GM23338 (cell line): Measurements from ENCODE around the gene SPANXC. TPM values are rescaled to one million over a fixed set of nuclear protein-coding genes. Genes with fewer than 3 reads are reported as not detected.

Experiments
- ATAC-seq: fragments of 200-7000 bp; cut with Tn5 transposase; 3 replicates; pipeline ENCODE4 v1.9.1; 2020
- DNase-seq: peaks from one replicate; pipeline ENCODE4 v3.0.0-alpha.2; 2015; ENCODE audit warnings: low spot score
- H2AFZ ChIP-seq: fragments of 200-600 bp; sonication (generic); 2 replicates; pipeline ENCODE4 v1.8.0; 2016; ENCODE audit warnings: antibody characterized with exemption, mild to moderate bottlenecking, moderate library complexity
- H3F3A ChIP-seq: fragments of 200-600 bp; sonication (generic); replicated peaks from 2 replicates; pipeline ENCODE4 v1.8.0; 2017; ENCODE audit warnings: antibody characterized with exemption, mixed run types, low read depth
- H3K27ac ChIP-seq: fragments of 200-600 bp; sonication (generic); 2 replicates; pipeline ENCODE4 v1.6.1; 2016; ENCODE audit warnings: low read depth
- H3K27me3 ChIP-seq: fragments of 200-600 bp; sonication (generic); 2 replicates; pipeline ENCODE4 v1.8.0; 2016; ENCODE audit warnings: mild to moderate bottlenecking, mixed run types, moderate library complexity; ENCODE audit not compliant: insufficient read depth
- H3K36me3 ChIP-seq: fragments of 200-600 bp; sonication (generic); 2 replicates; pipeline ENCODE4 v1.8.0; 2016; ENCODE audit warnings: mild to moderate bottlenecking; ENCODE audit not compliant: insufficient read depth
- H3K4me1 ChIP-seq: fragments of 200-600 bp; sonication (generic); 2 replicates; pipeline ENCODE4 v1.8.0; 2016; ENCODE audit warnings: mild to moderate bottlenecking, moderate library complexity; ENCODE audit not compliant: insufficient read depth
- H3K4me2 ChIP-seq: fragments of 200-600 bp; sonication (generic); 2 replicates; pipeline ENCODE4 v1.7.1; 2017; ENCODE audit warnings: mixed run types
- H3K4me3 ChIP-seq: fragments of 200-600 bp; sonication (generic); 2 replicates; pipeline ENCODE4 v1.6.1; 2016; ENCODE audit warnings: mixed run types
- H3K79me2 ChIP-seq: fragments of 200-600 bp; sonication (generic); replicated peaks from 2 replicates; pipeline ENCODE4 v1.8.0; 2017; ENCODE audit warnings: mild to moderate bottlenecking; ENCODE audit not compliant: insufficient read depth
- H3K9me2 ChIP-seq: fragments of 200-600 bp; sonication (generic); 2 replicates; pipeline ENCODE4 v1.8.0; 2017; ENCODE audit not compliant: insufficient read depth
- H4K20me1 ChIP-seq: fragments of 200-600 bp; sonication (generic); replicated peaks from 2 replicates; pipeline ENCODE4 v1.8.0; 2017; ENCODE audit warnings: mild to moderate bottlenecking; ENCODE audit not compliant: insufficient read depth
- H3K27ac Mint-ChIP-seq: 2 replicates; pipeline ENCODE4 v1.8.0; 2020; ENCODE audit warnings: inconsistent platforms, mild to moderate bottlenecking, moderate library complexity, mixed read lengths
- H3K27me3 Mint-ChIP-seq: 3 replicates; pipeline ENCODE4 v1.8.0; 2022; ENCODE audit warnings: low read depth, mild to moderate bottlenecking, moderate library complexity, mixed read lengths, inconsistent platforms; ENCODE audit not compliant: insufficient read depth, poor library complexity
- H3K36me3 Mint-ChIP-seq: 3 replicates; pipeline ENCODE4 v1.8.0; 2021; ENCODE audit warnings: low read depth, mild to moderate bottlenecking, inconsistent platforms, moderate library complexity, mixed read lengths
- H3K4me1 Mint-ChIP-seq: 3 replicates; pipeline ENCODE4 v1.8.0; 2020; ENCODE audit warnings: mild to moderate bottlenecking, inconsistent platforms, mixed read lengths
- H3K4me3 Mint-ChIP-seq: 3 replicates; pipeline ENCODE4 v1.8.0; 2021; ENCODE audit warnings: moderate library complexity, mild to moderate bottlenecking, inconsistent platforms, mixed read lengths
- H3K9me3 Mint-ChIP-seq: 3 replicates; pipeline ENCODE4 v1.8.0; 2020; ENCODE audit warnings: moderate library complexity, mild to moderate bottlenecking, inconsistent platforms, mixed read lengths
- CREB1 ChIP-seq: fragments of 250-450 bp; sonication (Bioruptor Pico); IDR thresholded peaks from 2 replicates; pipeline ENCODE4 v1.5.0; 2020; ENCODE audit warnings: low read depth, mild to moderate bottlenecking, moderate library complexity
- EZH2 ChIP-seq: fragments of 200-600 bp; sonication (generic); IDR thresholded peaks from one replicate; pipeline ENCODE4 v1.8.0; 2017; ENCODE audit warnings: antibody characterized with exemption, mild to moderate bottlenecking, low read depth; ENCODE audit not compliant: unreplicated experiment
- EZH2phosphoT487 ChIP-seq: fragments of 200-600 bp; sonication (generic); IDR thresholded peaks from one replicate; pipeline ENCODE4 v1.8.1; 2018; ENCODE audit warnings: antibody characterized with exemption; ENCODE audit not compliant: unreplicated experiment
- JUNB ChIP-seq: IDR thresholded peaks from one replicate; pipeline ENCODE4 v1.6.1; 2016; ENCODE audit warnings: antibody characterized with exemption; ENCODE audit not compliant: unreplicated experiment
- NANOG ChIP-seq: IDR thresholded peaks from 2 replicates; pipeline ENCODE4 v1.6.1; 2016; ENCODE audit warnings: antibody characterized with exemption, borderline replicate concordance
- STAT1 ChIP-seq: IDR thresholded peaks from one replicate; pipeline ENCODE4 v1.6.1; 2016; ENCODE audit warnings: antibody characterized with exemption; ENCODE audit not compliant: unreplicated experiment
- ZNF114 ChIP-seq: fragments of 250-450 bp; sonication (Bioruptor Pico); IDR thresholded peaks from 2 replicates; pipeline ENCODE4 v1.5.0; 2020; ENCODE audit warnings: mild to moderate bottlenecking, moderate library complexity
- ZNF331 ChIP-seq: fragments of 250-450 bp; sonication (Bioruptor Pico); IDR thresholded peaks from 2 replicates; pipeline ENCODE4 v1.5.0; 2020; ENCODE audit warnings: low read depth, mild to moderate bottlenecking, moderate library complexity
- polyA plus RNA-seq: library from polyadenylated mRNA; unstranded; fragments of >200 nt; fragmentation: Nextera tagmentation; extraction: Ambion mirVana; gene quantifications from 2 replicates; pipeline ENCODE4 v1.2.1, GENCODE V29; 2016
- total RNA-seq: library from RNA; depleted of rRNA; stranded (reverse); fragments of >200 nt; shearing (Covaris generic); gene quantifications from 2 replicates; pipeline ENCODE4 v1.2.3, GENCODE V29; 2014
- TF ChIP-seq, protein P1 (sequence below): IDR thresholded peaks from one replicate; pipeline ENCODE4 v1.6.1; 2018; ENCODE audit warnings: antibody characterized with exemption; ENCODE audit not compliant: unreplicated experiment
- TF ChIP-seq, protein P2 (sequence below): IDR thresholded peaks from 2 replicates; pipeline ENCODE4 v1.6.1; 2016; ENCODE audit warnings: antibody characterized with exemption
- TF ChIP-seq, protein P3 (sequence below): fragments of 250-450 bp; sonication (Bioruptor Pico); IDR thresholded peaks from 2 replicates; pipeline ENCODE4 v1.5.0; 2020; ENCODE audit warnings: mild to moderate bottlenecking, moderate library complexity

Gene SPANXC
- total and polyA plus RNA-seq, 2 experiments from 2014 or later, result not detected

DNA sequence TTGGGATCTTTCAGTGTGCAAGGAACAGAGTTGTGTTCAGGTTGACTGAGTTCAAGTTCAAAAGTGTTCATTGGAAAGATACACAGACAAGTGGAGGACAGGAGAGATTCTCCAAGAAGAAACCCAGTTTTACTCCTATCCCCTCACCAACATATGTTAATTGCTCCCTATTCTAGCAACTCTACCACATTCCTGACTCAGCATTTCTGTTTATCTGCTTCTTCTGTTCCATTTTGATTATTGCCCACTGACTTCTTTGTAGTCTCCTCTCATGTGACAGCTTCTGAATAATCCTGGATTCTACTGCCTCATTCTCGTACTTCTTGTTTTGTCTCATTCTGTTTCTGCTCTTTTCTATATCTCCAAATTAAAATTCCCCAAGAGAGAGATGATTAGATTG lies 15.8 kb upstream of the SPANXC start:
- Histone ChIP-seq H3K27me3 (no peaks in the 10 kb centered on the region), H3K4me3 (no peak overlapping the region), H3K36me3 (no peaks in the 10 kb centered on the region), H4K20me1 (no peaks in the 10 kb centered on the region), H3K27ac (no peak overlapping the region), H3K79me2 (no peaks in the 10 kb centered on the region), H3K4me2 (no peak overlapping the region), H2AFZ (no peak overlapping the region), H3K4me1 (no peaks in the 10 kb centered on the region), H3F3A (no peaks in the 10 kb centered on the region), H3K9me2 (no peaks in the 10 kb centered on the region)
- no peaks in the 10 kb centered on the region; the same call in 1 of the 3 replicates for H3K36me3 Mint-ChIP-seq
- H3K4me3 Mint-ChIP-seq, result no peak overlapping the region
- TF ChIP-seq CREB1 (no peak), NANOG (no peak), EZH2phosphoT487 (no peak), ZNF114 (CRISPR knock-in tag) (no peak), EZH2 (no peak), STAT1 (no peak), ZNF331 (CRISPR knock-in tag) (no peak), JUNB (no peak)
- TF ChIP-seq, protein P1, sequence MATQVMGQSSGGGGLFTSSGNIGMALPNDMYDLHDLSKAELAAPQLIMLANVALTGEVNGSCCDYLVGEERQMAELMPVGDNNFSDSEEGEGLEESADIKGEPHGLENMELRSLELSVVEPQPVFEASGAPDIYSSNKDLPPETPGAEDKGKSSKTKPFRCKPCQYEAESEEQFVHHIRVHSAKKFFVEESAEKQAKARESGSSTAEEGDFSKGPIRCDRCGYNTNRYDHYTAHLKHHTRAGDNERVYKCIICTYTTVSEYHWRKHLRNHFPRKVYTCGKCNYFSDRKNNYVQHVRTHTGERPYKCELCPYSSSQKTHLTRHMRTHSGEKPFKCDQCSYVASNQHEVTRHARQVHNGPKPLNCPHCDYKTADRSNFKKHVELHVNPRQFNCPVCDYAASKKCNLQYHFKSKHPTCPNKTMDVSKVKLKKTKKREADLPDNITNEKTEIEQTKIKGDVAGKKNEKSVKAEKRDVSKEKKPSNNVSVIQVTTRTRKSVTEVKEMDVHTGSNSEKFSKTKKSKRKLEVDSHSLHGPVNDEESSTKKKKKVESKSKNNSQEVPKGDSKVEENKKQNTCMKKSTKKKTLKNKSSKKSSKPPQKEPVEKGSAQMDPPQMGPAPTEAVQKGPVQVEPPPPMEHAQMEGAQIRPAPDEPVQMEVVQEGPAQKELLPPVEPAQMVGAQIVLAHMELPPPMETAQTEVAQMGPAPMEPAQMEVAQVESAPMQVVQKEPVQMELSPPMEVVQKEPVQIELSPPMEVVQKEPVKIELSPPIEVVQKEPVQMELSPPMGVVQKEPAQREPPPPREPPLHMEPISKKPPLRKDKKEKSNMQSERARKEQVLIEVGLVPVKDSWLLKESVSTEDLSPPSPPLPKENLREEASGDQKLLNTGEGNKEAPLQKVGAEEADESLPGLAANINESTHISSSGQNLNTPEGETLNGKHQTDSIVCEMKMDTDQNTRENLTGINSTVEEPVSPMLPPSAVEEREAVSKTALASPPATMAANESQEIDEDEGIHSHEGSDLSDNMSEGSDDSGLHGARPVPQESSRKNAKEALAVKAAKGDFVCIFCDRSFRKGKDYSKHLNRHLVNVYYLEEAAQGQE, result no peak
- TF ChIP-seq, protein P2, sequence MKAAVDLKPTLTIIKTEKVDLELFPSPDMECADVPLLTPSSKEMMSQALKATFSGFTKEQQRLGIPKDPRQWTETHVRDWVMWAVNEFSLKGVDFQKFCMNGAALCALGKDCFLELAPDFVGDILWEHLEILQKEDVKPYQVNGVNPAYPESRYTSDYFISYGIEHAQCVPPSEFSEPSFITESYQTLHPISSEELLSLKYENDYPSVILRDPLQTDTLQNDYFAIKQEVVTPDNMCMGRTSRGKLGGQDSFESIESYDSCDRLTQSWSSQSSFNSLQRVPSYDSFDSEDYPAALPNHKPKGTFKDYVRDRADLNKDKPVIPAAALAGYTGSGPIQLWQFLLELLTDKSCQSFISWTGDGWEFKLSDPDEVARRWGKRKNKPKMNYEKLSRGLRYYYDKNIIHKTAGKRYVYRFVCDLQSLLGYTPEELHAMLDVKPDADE, result no peak
- TF ChIP-seq, protein P3, sequence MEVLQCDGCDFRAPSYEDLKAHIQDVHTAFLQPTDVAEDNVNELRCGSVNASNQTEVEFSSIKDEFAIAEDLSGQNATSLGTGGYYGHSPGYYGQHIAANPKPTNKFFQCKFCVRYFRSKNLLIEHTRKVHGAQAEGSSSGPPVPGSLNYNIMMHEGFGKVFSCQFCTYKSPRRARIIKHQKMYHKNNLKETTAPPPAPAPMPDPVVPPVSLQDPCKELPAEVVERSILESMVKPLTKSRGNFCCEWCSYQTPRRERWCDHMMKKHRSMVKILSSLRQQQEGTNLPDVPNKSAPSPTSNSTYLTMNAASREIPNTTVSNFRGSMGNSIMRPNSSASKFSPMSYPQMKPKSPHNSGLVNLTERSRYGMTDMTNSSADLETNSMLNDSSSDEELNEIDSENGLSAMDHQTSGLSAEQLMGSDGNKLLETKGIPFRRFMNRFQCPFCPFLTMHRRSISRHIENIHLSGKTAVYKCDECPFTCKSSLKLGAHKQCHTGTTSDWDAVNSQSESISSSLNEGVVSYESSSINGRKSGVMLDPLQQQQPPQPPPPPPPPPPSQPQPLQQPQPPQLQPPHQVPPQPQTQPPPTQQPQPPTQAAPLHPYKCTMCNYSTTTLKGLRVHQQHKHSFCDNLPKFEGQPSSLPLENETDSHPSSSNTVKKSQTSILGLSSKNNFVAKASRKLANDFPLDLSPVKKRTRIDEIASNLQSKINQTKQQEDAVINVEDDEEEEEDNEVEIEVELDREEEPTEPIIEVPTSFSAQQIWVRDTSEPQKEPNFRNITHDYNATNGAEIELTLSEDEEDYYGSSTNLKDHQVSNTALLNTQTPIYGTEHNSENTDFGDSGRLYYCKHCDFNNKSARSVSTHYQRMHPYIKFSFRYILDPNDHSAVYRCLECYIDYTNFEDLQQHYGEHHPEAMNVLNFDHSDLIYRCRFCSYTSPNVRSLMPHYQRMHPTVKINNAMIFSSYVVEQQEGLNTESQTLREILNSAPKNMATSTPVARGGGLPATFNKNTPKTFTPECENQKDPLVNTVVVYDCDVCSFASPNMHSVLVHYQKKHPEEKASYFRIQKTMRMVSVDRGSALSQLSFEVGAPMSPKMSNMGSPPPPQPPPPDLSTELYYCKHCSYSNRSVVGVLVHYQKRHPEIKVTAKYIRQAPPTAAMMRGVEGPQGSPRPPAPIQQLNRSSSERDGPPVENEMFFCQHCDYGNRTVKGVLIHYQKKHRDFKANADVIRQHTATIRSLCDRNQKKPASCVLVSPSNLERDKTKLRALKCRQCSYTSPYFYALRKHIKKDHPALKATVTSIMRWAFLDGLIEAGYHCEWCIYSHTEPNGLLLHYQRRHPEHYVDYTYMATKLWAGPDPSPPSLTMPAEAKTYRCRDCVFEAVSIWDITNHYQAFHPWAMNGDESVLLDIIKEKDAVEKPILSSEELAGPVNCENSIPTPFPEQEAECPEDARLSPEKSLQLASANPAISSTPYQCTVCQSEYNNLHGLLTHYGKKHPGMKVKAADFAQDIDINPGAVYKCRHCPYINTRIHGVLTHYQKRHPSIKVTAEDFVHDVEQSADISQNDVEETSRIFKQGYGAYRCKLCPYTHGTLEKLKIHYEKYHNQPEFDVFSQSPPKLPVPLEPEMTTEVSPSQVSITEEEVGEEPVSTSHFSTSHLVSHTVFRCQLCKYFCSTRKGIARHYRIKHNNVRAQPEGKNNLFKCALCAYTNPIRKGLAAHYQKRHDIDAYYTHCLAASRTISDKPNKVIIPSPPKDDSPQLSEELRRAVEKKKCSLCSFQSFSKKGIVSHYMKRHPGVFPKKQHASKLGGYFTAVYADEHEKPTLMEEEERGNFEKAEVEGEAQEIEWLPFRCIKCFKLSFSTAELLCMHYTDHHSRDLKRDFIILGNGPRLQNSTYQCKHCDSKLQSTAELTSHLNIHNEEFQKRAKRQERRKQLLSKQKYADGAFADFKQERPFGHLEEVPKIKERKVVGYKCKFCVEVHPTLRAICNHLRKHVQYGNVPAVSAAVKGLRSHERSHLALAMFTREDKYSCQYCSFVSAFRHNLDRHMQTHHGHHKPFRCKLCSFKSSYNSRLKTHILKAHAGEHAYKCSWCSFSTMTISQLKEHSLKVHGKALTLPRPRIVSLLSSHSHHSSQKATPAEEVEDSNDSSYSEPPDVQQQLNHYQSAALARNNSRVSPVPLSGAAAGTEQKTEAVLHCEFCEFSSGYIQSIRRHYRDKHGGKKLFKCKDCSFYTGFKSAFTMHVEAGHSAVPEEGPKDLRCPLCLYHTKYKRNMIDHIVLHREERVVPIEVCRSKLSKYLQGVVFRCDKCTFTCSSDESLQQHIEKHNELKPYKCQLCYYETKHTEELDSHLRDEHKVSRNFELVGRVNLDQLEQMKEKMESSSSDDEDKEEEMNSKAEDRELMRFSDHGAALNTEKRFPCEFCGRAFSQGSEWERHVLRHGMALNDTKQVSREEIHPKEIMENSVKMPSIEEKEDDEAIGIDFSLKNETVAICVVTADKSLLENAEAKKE (CRISPR knock-in tag), result no peak
- H3K27ac Mint-ChIP-seq, result no peak overlapping the region
- peaks cover 2% of the 10 kb centered on the region; the same call in 1 of the 3 replicates for H3K9me3 Mint-ChIP-seq
- no peak for ATAC-seq
- DNase-seq, result no peak
- no peaks in the 10 kb centered on the region for H3K4me1 Mint-ChIP-seq
- no peaks in the 10 kb centered on the region for H3K27me3 Mint-ChIP-seq
